ENCODE data around the gene ZNF384. TPM values are rescaled to one million over a fixed set of nuclear protein-coding genes. Genes with fewer than 3 reads are reported as not detected.

ZNF384 gene
- 30.6 and 31.5 TPM in 2 replicates for total RNA-seq

DNA sequence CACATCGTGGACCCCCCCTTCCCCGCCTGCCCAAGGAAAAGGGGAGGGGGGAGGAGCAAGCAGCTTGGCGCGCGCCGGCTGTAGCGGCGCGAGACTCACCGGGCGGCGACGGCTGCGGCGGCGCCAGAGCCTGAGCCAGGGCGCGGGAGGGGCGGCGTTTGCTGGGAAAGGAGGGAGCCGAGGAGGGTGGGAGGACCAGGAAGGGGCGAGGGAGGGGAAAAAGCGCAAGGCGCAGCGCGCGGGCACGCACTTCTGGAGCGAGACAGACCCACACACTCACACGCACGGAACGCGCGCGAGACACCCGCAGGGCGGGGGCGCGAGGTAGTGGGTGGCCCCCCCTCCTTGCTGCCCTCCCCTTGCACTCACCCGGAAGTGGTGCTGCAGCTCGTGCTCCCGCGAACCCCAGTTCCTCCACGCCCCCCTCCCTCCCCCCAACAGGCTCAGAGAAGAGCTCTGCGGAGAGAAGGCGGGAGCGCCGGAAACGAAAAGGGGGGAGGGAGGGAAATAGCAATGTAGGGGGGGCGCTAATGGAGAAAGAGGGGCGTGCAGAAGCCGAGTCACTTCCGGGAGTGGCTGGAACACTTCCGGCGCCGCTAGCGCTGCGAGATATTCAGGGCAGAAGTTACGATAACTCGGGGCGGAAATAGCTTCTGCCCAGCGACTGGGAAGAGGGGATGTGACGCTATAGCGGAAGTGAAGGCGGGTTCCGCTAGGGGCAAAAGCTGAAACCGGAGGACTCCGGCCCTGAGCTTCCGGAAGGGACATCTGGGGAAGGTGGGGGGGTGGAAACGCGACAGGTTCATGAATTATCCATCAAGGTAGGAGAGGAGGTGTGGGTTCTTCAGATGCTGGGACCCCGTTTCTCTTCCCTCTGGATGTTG, at the start of gene ZNF384:
Gene ZNF384, minus strand, starts transcription at position 377 of the 884 bp plus-strand sequence. CDS start 9,855 bp downstream, outside the sequence.

DNA sequence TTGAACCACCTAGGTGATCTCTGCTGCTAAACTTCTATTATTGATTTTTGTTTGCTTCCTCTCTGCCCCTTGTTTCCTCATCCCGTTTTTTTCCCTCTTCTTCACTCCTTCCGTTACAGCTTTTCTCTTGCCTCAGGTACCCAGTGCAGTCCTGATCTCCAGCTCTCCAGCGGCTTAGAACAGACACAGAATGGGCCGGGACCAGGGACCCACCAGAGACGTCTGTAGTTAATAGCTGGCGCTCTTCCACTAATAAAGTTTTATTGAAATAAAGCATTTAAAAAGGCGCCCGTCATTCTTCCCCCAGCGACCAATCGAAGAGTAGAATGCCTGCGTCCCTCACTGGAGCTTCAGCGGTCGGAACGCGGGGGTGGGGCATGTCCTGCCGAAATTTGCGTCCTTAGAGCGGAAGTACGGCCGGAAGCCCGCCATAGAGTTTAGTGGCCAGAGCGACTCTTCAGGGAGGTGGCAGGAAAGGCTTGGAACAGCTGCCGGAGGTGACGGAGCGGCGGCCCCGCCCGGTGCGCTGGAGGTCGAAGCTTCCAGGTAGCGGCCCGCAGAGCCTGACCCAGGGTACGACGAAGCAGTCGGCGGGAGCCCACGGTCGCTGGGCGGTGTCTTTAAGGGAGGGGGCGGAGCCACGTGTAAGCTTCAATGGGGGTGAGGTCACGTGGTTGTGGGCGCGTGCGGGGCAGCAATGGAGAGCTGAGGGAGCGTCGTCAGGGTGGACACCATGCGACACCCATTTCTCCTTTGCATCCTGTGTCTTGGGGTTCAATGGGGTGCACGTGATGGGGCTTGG, 34.6 kb upstream of the ZNF384 start, which contains the start of gene COPS7A:
Gene COPS7A, plus strand, starts transcription at position 440 of the 802 bp plus-strand sequence. CDS start 611 bp downstream, outside the sequence.

DNA sequence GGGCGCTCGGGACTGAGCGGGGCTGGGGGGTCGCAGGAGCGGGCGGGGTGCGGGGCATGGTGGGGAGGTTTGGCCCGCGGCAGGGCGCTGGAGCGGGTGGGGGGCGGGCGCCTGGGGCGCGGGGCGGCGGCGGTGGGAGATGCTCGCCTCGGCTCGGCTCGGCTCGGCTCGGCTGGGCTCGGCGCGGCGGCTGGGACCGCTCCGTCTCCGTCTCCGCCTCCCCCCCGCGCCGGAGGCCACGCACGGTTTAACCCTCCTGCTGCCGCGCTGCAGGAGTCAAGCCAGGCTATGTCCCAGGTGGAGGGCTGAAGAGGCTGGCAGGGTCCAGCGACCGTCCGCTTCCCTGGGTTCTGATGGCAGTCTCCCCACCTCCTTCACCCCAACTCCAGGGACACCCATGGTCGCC, 11.5 kb upstream of the ZNF384 start, which contains the start of gene PIANP:
Gene PIANP, minus strand, starts transcription at position 170 of the 406 bp plus-strand sequence. CDS start 2,754 bp downstream, outside the sequence.

DNA sequence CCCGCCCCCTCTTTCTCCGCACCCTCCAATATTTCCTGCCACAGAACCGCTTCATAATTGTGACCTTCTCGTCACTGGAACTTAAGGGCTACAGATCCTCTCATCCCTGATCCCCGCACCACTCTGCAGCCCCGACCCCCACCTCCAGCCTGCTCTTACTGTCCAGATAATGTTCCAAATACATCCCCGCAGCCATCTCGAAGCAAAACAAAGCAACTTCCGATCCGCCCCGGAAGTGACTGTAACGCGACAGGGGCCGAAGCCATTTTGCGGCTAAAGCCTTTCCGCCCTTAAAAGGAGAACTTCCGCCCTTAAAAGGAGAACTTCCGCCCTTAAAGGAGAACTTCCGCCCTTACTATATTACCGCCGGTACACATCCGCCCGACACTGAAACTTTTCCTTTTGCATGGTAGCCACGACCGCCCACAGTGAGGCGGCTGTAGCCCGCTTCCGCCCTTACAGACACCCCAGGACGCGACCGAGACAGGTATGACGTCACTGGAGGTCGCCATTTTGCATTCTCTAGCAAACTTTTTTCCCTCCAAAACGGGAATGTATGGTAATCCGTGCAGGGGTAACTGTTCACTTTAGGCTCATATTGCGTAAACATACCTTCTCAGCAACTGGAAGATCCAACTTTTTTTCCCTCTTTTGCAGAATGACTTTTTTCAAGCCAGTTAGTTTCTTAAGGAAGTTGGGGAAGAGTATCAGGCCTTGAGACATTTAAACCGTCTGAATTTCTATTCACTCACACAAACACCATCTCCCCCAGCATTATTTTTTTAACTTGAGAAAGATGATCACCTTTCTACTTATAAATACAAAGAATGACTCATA, 26.1 kb downstream of the ZNF384 start, which contains the start of gene ING4:
Gene ING4, minus strand, starts transcription at position 214 of the 837 bp plus-strand sequence. Its CDS starts 18 bp downstream, at position 196.

DNA sequence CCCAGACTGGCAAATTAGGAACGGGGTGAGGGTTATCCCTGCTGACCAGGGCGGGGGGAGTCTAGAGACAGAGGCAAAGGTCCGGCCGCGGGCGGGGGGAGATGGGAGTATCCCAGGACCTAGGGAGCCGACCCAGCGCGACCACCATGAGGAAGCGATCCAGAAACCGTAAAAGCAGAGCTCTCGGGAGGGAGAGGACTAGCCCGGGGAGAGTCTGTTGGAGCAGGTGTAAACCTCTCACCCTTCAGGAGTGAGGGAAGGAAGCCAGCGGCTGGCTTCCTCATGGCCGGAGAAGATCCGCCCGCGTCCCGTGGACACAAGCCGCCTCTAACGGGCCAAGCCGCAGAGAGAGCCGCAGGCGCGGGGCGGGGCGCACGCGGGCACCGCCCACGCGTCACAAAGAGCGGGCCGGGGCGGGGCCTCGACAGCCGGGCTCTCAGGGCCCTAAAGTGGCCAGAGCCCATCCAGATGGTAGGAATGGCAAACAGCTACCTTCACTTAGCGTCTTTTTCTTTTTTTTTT, 42.0 kb downstream of the ZNF384 start, which contains the start of gene ACRBP:
Gene ACRBP, minus strand, starts transcription at position 350 of the 522 bp plus-strand sequence. Its CDS starts 66 bp downstream, at position 284.

DNA sequence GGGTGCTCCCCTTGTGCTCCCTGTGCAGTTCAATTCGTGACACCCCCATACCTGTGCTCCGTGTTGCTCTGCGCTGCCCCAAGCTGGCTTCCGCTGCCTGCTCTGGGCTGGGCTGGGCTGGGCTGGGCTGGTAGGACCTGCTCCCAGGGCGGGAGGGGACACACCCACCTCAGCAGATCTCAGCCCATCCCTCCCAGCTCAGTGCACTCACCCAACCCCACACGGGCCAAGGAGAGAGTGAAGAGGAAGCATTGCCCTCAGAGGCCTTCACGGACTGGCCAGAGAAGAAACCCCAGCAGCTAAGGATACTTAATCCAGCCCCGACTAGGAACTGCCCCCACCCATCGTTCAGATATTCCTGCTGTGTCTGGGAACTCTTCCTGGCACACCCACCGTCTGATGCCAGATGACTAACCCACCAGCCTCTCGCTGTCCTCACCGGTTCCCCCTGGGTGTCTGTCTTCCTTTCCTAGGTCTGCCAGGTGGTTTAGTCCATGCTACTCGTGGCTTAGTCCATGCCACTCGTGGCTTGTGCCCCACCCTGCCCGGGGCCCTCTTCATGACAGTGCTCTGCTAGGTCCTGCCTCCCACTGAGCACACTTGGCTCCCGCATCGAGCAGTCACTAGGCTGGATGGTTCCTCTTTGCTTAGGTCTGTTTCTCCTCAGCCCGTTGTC, 53.2 kb downstream of the ZNF384 start, which contains the start of gene LPAR5:
Gene LPAR5, minus strand, starts transcription at position 104 of the 676 bp plus-strand sequence. CDS start 14,711 bp downstream, outside the sequence.

Small RNA genes within 50 kb of the gene (small RNA-seq; reads per million reads assigned to genes)
- not detected for gene RNU6-781P (ENCODE audit: low replicate concordance)

Other genes with a start within 250 kb of the ZNF384 start
- 0.29 TPM in 1 of 2 replicates, not detected in the other for gene CD27, start 244.4 kb downstream of the ZNF384 start, total RNA-seq
- gene TAPBPL, start 237.3 kb downstream of the ZNF384 start, total RNA-seq = 8.6 and 26.5 TPM in 2 replicates
- 2.1 and 3.9 TPM in 2 replicates for gene VAMP1, start 218.7 kb downstream of the ZNF384 start, total RNA-seq
- gene MRPL51, start 196.1 kb downstream of the ZNF384 start, total RNA-seq = 71.2 and 74.8 TPM in 2 replicates
- gene NCAPD2, start 195.3 kb downstream of the ZNF384 start, total RNA-seq = 23.4 and 117 TPM in 2 replicates
- gene GAPDH, start 154.9 kb downstream of the ZNF384 start, total RNA-seq = 8,063 and 8,320 TPM in 2 replicates
- gene IFFO1, start 133.3 kb downstream of the ZNF384 start, total RNA-seq = 10.5 and 18.9 TPM in 2 replicates
- gene NOP2, start 121.1 kb downstream of the ZNF384 start, total RNA-seq = 19.0 and 41.5 TPM in 2 replicates
- 239 and 306 TPM in 2 replicates for gene CHD4, start 82.0 kb downstream of the ZNF384 start, total RNA-seq
- gene LPAR5, start 53.4 kb downstream of the ZNF384 start, total RNA-seq = not detected in 2 replicates
- under 0.01 and 0.14 TPM in 2 replicates for gene ACRBP, start 41.9 kb downstream of the ZNF384 start, total RNA-seq
- gene ING4, start 26.3 kb downstream of the ZNF384 start, total RNA-seq = 23.2 and 64.3 TPM in 2 replicates
- gene PIANP, start 11.4 kb upstream of the ZNF384 start, total RNA-seq = not detected in 2 replicates
- gene COPS7A, start 34.7 kb upstream of the ZNF384 start, total RNA-seq = 82.7 and 104 TPM in 2 replicates
- 144 and 234 TPM in 2 replicates for gene MLF2, start 63.8 kb upstream of the ZNF384 start, total RNA-seq
- gene PTMS, start 77.0 kb upstream of the ZNF384 start, total RNA-seq = 113 and 199 TPM in 2 replicates
- gene LAG3, start 83.1 kb upstream of the ZNF384 start, total RNA-seq = 0.22 and 0.29 TPM in 2 replicates
- 0.57 and 1.1 TPM in 2 replicates for gene CD4, start 100.2 kb upstream of the ZNF384 start, total RNA-seq
- gene GPR162, start 132.4 kb upstream of the ZNF384 start, total RNA-seq = 1.1 TPM in 2 replicates
- gene P3H3, start 139.0 kb upstream of the ZNF384 start, total RNA-seq = 83.3 and 146 TPM in 2 replicates
- 2.0 and 6.2 TPM in 2 replicates for gene GNB3, start 151.6 kb upstream of the ZNF384 start, total RNA-seq
- gene CDCA3, start 161.9 kb upstream of the ZNF384 start, total RNA-seq = 0.66 and 43.2 TPM in 2 replicates
- gene USP5, start 162.8 kb upstream of the ZNF384 start, total RNA-seq = 64.3 and 117 TPM in 2 replicates
- gene TPI1, start 178.2 kb upstream of the ZNF384 start, total RNA-seq = 386 and 739 TPM in 2 replicates
- 8.2 and 8.5 TPM in 2 replicates for gene SPSB2, start 183.9 kb upstream of the ZNF384 start, total RNA-seq
- 3.4 and 14.0 TPM in 2 replicates for gene LRRC23, start 215.4 kb upstream of the ZNF384 start, total RNA-seq
- gene ENO2, start 225.2 kb upstream of the ZNF384 start, total RNA-seq = 8.2 and 9.4 TPM in 2 replicates
- gene ATN1, start 238.6 kb upstream of the ZNF384 start, total RNA-seq = 15.6 and 17.9 TPM in 2 replicates